ENCODE measurements around the gene SLMAP.

Gene SLMAP

GRCh38 chr3:57718118-57718517 is 38.0 kb upstream of the SLMAP start:
- H3K4me3 ChIP-seq (ENCODE audit: low read depth, low read length), result no peak overlapping the region
- DNase-seq (ENCODE audit: low read depth), result no peak
- TF ChIP-seq CTCF (IDR thresholded peaks at IDR 0.05; ENCODE audit: control insufficient read depth, extremely low read depth, insufficient read depth), result no peak

DNA sequence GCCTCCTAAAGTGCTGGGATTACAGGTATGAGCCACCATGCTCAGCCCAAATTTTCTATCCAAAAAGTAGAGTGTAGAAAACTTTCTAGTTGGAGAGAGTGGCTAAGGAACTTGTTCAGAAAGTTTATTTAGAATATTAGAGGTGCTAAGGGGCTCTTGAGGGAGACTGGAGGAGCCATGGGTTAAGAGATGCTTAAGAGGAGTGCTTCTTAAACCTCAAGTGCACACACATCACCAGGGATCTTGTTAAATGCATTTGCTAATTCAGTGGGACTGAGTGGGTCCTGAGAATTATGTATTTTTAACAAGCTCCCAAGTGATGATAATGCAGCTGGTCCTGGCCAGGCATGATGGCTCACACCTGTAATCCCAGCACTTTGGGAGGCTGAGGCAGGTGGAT is 29.7 kb upstream of the SLMAP start:
- TF ChIP-seq CTCF (IDR thresholded peaks at IDR 0.05; ENCODE audit: control insufficient read depth, extremely low read depth, insufficient read depth), result no peak
- H3K4me3 ChIP-seq (ENCODE audit: low read depth, low read length), result no peak overlapping the region
- no peak for DNase-seq (ENCODE audit: low read depth)

DNA sequence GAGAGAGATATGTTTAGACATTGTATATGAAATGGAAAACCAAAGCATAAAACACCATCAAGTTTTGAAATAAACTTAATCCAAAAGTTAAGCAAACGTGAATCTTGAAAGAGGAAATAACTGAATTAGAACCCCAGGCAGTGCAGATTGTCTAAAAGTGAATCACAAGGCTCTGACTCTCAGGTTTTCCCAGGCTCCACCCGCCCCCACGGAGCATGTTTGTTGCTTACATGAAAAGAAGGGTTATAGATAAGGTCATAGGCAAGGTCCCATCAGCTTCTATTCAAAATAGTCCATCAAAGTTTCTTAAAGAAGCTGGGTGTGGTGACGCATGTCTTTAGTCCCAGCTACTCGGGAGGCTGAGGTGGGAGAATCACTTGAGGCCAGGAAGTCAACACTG is 29.0 kb upstream of the SLMAP start:
- DNase-seq (ENCODE audit: low read depth), result no peak
- H3K4me3 ChIP-seq (ENCODE audit: low read depth, low read length), result no peak overlapping the region
- TF ChIP-seq CTCF (IDR thresholded peaks at IDR 0.05; ENCODE audit: control insufficient read depth, extremely low read depth, insufficient read depth), result no peak

- H3K4me3 ChIP-seq (ENCODE audit: low read depth, low read length), result no peak overlapping the region
- TF ChIP-seq CTCF (IDR thresholded peaks at IDR 0.05; ENCODE audit: control insufficient read depth, extremely low read depth, insufficient read depth), result no peak
- no peak for DNase-seq (ENCODE audit: low read depth)
Measured at GRCh38 chr3:57729334-57730045, 26.6 kb upstream of the SLMAP start.

DNA sequence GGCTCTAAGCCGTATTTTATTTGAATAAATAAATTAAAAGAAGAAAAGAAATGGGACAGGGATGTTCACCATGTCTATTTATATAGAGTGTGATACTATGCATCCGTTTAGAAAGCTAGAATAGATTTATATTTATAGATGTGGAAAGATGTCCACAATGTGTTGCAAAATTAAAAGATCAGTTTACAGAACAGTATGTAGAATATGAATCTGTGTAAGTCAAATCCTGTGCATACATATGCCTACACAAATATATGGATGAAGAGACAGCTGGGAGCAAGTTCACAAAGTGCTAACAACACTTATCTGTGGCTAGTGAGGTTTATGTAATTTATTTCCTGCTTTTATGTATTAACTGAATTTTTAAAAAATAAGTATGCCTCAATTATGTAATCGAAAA is 25.4 kb upstream of the SLMAP start:
- TF ChIP-seq CTCF (IDR thresholded peaks at IDR 0.05; ENCODE audit: control insufficient read depth, extremely low read depth, insufficient read depth), result no peak
- no peak for DNase-seq (ENCODE audit: low read depth)
- H3K4me3 ChIP-seq (ENCODE audit: low read depth, low read length), result no peak overlapping the region

GRCh38 chr3:57731311-57731710 is 24.8 kb upstream of the SLMAP start:
- no peak for DNase-seq (ENCODE audit: low read depth)
- H3K4me3 ChIP-seq (ENCODE audit: low read depth, low read length), result no peak overlapping the region
- TF ChIP-seq CTCF (IDR thresholded peaks at IDR 0.05; ENCODE audit: control insufficient read depth, extremely low read depth, insufficient read depth), result no peak

- DNase-seq (ENCODE audit: low read depth), result no peak
- TF ChIP-seq CTCF (IDR thresholded peaks at IDR 0.05; ENCODE audit: control insufficient read depth, extremely low read depth, insufficient read depth), result no peak
- H3K4me3 ChIP-seq (ENCODE audit: low read depth, low read length), result no peak overlapping the region
Measured at GRCh38 chr3:57733790-57734189, 22.3 kb upstream of the SLMAP start.

Measured in LNCaP clone FGC (cell line).